HG02852 (cell line): ENCODE results near the gene SHROOM2.

Experiments
- ATAC-seq: cut with Tn5 transposase; IDR thresholded peaks from one replicate; pipeline ENCODE4 v1.9.1; 2021; ENCODE audit warnings: mild to moderate bottlenecking, moderate library complexity; ENCODE audit not compliant: unreplicated experiment

Gene SHROOM2

DNA sequence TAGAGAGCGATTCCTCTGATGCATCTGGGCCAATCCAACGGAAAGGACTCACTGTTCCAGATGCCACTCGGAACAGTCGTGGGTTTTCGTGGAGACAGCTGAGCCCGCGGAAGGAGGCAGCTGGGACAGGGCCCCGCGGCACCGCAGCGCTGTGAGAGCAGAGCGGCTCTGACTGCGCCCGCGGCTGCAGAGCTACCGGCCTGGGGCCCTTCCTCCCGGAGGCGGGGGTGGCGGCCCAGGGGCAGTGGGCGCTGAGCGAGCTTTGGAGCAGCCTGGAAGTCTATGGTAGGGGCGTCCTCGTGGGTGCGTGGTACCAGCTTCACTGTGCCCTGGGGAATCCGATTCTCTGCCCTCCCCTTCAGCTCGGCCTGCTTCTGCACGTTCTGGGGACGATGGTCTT, 205.8 kb downstream of the SHROOM2 start:
- ATAC-seq = no peak

DNA sequence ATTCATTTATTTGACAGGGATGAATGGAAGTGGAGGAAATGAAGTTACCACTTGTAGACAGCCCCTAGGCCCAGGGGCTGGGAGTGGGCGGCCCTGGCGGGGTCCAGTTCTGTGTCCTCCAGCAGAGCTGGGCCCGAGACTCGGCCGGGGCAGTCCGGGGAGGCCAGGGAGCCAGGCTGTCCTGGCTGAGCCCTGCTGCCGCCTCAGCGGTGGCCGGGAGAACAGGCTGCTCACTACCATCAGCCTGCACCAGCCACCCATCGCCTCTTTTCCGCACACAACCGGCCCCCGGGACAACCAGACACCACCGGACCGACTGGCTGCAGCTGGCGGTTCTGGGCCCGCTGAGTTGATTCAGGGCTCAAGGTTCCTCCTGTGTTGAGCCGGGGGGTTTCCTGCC, 206.5 kb downstream of the SHROOM2 start:
- no peak for ATAC-seq

DNA sequence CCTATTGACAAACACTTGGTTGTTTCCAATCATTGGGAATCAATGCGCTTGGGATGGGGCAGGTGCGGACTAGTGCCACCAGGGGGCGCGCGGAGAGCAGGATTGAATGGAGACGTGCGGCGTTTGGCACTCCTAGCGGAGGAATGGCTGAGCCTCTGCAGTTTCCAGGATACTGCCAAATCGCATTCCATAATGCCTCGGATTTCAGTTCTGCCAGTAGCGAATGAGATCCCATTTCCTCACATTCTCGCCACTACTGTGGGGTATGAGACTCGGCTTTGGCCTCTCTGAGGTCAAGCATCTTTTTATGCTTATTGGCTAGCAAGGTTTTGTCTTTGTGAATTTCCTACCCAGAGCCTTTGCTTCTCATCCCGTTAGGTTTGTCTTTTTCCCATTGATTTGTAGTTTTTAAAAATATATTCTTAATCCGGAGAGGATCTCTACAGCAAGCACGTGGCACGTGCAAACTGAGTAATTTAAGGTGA, 209.7 kb downstream of the SHROOM2 start:
- ATAC-seq = peak; percentile 76

DNA sequence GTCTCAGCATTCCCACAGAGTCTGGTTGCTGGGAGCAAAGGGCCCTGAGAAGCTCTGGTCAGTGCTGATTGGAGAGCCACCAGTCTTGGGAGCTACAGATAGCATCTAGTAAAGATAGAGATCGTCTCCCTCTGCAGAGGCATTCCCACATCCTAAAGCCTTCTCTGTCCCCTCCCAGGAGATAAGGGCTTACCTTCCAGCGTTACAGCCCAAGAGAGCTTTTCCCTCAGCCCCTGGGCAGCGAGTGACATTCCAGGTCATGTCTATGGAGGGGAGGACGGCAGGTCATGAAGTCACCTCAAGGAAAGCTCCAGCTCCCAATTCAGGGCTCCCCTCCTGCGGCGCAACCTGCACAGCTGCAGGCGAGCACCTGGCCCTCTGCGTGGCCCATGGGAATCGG, 210.8 kb downstream of the SHROOM2 start:
- ATAC-seq = no peak

DNA sequence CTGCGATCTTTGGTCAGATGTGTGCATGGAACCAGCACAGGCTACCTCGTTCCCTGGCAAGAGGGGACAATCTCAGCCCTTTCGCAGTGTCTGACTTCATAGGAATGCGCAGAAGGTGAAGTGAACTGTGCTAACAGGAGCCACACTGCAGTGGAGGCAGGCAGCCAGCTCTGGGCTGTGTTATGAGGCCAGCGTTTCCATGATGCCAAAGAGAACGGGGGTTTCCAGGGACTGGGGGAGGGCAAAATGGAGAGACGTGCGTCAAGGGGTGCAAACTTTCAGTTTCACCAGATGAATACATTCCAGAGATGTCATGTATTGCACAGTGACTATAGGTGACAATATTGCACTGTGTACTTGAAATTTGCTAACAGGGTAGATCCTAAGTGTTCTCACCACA, 211.3 kb downstream of the SHROOM2 start:
- ATAC-seq = no peak
